MCF 10A (cell line): ENCODE measurements around the gene PCSK6. TPM values are rescaled to one million over a fixed set of nuclear protein-coding genes. Genes with fewer than 3 reads are reported as not detected.

ENCODE experiments used
- Bru-seq: library from RNA; stranded (reverse); fragments of 400-500 nt; gene quantifications from one replicate; lab custom pipeline; 2021; lab: Mats Ljungman, UMichigan
- BruChase-seq, 2 experiments: library from RNA; stranded (reverse); fragments of 400-500 nt; gene quantifications; one replicate each; lab custom pipeline; 2021; lab: Mats Ljungman, UMichigan
- BruUV-seq: library from RNA; stranded (reverse); fragments of 400-500 nt; replicated peaks from 2 replicates; lab custom pipeline; 2021; lab: Mats Ljungman, UMichigan
- CTCF ChIA-PET: fragments of 300-600 bp; sonication (Branson Sonifier 250); formaldehyde crosslinking; extraction: SDS; loops from one replicate; lab custom pipeline; 2021; ENCODE audit warnings: antibody characterized with exemption, inconsistent platforms; lab: Yijun Ruan, JAX
- POLR2A ChIA-PET: fragments of 300-600, 350-650 bp; sonication (Branson Sonifier 250); formaldehyde crosslinking; extraction: SDS; loops from one replicate; lab custom pipeline; 2020; ENCODE audit warnings: antibody characterized with exemption, inconsistent platforms; lab: Yijun Ruan, JAX
- DNase-seq: peaks from one replicate; pipeline ENCODE4 v3.0.0-alpha.2; 2018; ENCODE audit not compliant: unreplicated experiment
- H3K27ac Mint-ChIP-seq: one replicate; pipeline ENCODE4 v1.8.0; 2022; ENCODE audit warnings: mild to moderate bottlenecking, low read depth, mixed read lengths; ENCODE audit not compliant: unreplicated experiment
- H3K27me3 Mint-ChIP-seq: one replicate; pipeline ENCODE4 v1.8.0; 2022; ENCODE audit warnings: mixed read lengths; ENCODE audit not compliant: insufficient read depth, unreplicated experiment
- H3K36me3 Mint-ChIP-seq: one replicate; pipeline ENCODE4 v1.8.0; 2022; ENCODE audit warnings: mild to moderate bottlenecking, moderate library complexity, mixed read lengths; ENCODE audit not compliant: insufficient read depth, unreplicated experiment
- H3K4me1 Mint-ChIP-seq: one replicate; pipeline ENCODE4 v1.8.0; 2022; ENCODE audit warnings: mixed read lengths; ENCODE audit not compliant: insufficient read depth, unreplicated experiment
- H3K4me3 Mint-ChIP-seq: one replicate; pipeline ENCODE4 v1.8.0; 2022; ENCODE audit warnings: mild to moderate bottlenecking, moderate library complexity, mixed read lengths; ENCODE audit not compliant: unreplicated experiment
- H3K9me3 Mint-ChIP-seq: one replicate; pipeline ENCODE4 v1.8.0; 2022; ENCODE audit warnings: mixed read lengths; ENCODE audit not compliant: unreplicated experiment
- CTCF ChIP-seq: fragments of 200-600 bp; IDR thresholded peaks from one replicate; pipeline ENCODE4 v1.8.0; 2022; ENCODE audit warnings: antibody characterized with exemption, mild to moderate bottlenecking; ENCODE audit not compliant: unreplicated experiment
- intact Hi-C: fragments of 100-400 bp; cut with micrococcal nuclease; formaldehyde crosslinking; loops from 2 replicates; pipeline ENCODE4 v1.14.1; 2022
- long read RNA-seq: library from polyadenylated mRNA; stranded (forward); transcript quantifications from one replicate; pipeline ENCODE4 v2.0.0, GENCODE V29; 2022
- total RNA-seq: library from RNA; stranded (reverse); gene quantifications from 2 replicates; pipeline ENCODE4 v1.2.3, GENCODE V29; 2022

The PCSK6 gene
- total RNA-seq (29.8 and 30.8 TPM in 2 replicates), Bru-seq, nascent RNA (percentile 62 among the genes with signal in this experiment), BruChase-seq, experiment 1, labeled RNA remaining after a 6-hour chase (percentile 49 among the genes with signal in this experiment), BruChase-seq, experiment 2, labeled RNA remaining after a 2-hour chase (percentile 55 among the genes with signal in this experiment)
- long read RNA-seq, full-length matches to known transcripts: 13 of 53 reads
- long read RNA-seq, partial matches to known transcripts: 7 of 53 reads
- long read RNA-seq, other reads (novel, unspliced or antisense): 33 of 53 reads

- peaks cover 10% of the 10 kb centered on the region for H3K27me3 Mint-ChIP-seq
- H3K36me3 Mint-ChIP-seq: peaks cover 12% of the 10 kb centered on the region
- H3K4me3 Mint-ChIP-seq: peak within 1 kb of the TSS; percentile 54
- H3K4me1 Mint-ChIP-seq: no peaks in the 10 kb centered on the region
- ChIA-PET POLR2A (interaction anchor here (1.4 kb wide), 1 partner anchor 195 kb away, joined by 3 read pairs; no protein-coding TSS in a partner anchor), CTCF (interaction anchor here (0.7 to 1.2 kb wide), 4 partner anchors 101 to 918 kb away, joined by 3 to 5 read pairs (median 3); no protein-coding TSS in a partner anchor)
- intact Hi-C loops: loop anchor here (5.0 kb wide), 1 partner anchor 147 kb away; no protein-coding TSS in a partner anchor
- H3K27ac Mint-ChIP-seq: no peak within 1 kb of the TSS
- no peaks in the 10 kb centered on the region for H3K9me3 Mint-ChIP-seq
- TF ChIP-seq CTCF: no peak
- peak; percentile 28 for DNase-seq
- no TSS peak for BruUV-seq
Observed at GRCh38 chr15:101489599-101490407, at the start of gene PCSK6. Gene PCSK6, minus strand, starts transcription at chr15:101489707. Its CDS starts 37 bp downstream, at chr15:101489670.

GRCh38 chr15:101538996-101539395 lies 49.5 kb upstream of the PCSK6 start:
- POLR2A ChIA-PET: interaction anchor here (1.1 kb wide), 1 partner anchor 23 kb away, joined by 4 read pairs; no protein-coding TSS in a partner anchor
- no TSS peak for BruUV-seq
- H3K9me3 Mint-ChIP-seq: no peaks in the 10 kb centered on the region
- H3K27me3 Mint-ChIP-seq: peaks cover 12% of the 10 kb centered on the region
- intact Hi-C loops: no loop called here
- DNase-seq: no peak
- TF ChIP-seq CTCF: no peak
- H3K4me3 Mint-ChIP-seq: no peak overlapping the region
- H3K4me1 Mint-ChIP-seq: no peaks in the 10 kb centered on the region
- CTCF ChIA-PET: interaction anchor here (1.0 kb wide), 1 partner anchor 10 kb away, joined by 3 read pairs; no protein-coding TSS in a partner anchor
- no peak overlapping the region for H3K27ac Mint-ChIP-seq
- no peaks in the 10 kb centered on the region for H3K36me3 Mint-ChIP-seq

GRCh38 chr15:101538177-101538576 lies 48.7 kb upstream of the PCSK6 start:
- POLR2A ChIA-PET: no interaction called here
- no peaks in the 10 kb centered on the region for H3K9me3 Mint-ChIP-seq
- H3K27me3 Mint-ChIP-seq: peaks cover 4% of the 10 kb centered on the region
- TF ChIP-seq CTCF: no peak
- BruUV-seq: no TSS peak
- no peaks in the 10 kb centered on the region for H3K4me1 Mint-ChIP-seq
- H3K27ac Mint-ChIP-seq: no peak overlapping the region
- intact Hi-C loops: no loop called here
- no peaks in the 10 kb centered on the region for H3K36me3 Mint-ChIP-seq
- CTCF ChIA-PET: no interaction called here
- DNase-seq: no peak
- no peak overlapping the region for H3K4me3 Mint-ChIP-seq
